KMS-11 (cell line): ENCODE data around the gene OLR1.

ENCODE experiments used
- H2AFZ ChIP-seq: fragments of 200-600 bp; sonication (generic); 2 replicates; pipeline ENCODE4 v1.6.1; 2016; ENCODE audit warnings: antibody characterized with exemption, mixed run types, low read depth
- H3K27ac ChIP-seq: fragments of 200-600 bp; sonication (generic); 2 replicates; pipeline ENCODE4 v1.6.1; 2016; ENCODE audit warnings: mild to moderate bottlenecking, mixed run types
- H3K27me3 ChIP-seq: fragments of 200-600 bp; sonication (generic); 2 replicates; pipeline ENCODE4 v1.6.1; 2017; ENCODE audit warnings: mild to moderate bottlenecking, low read depth, mixed run types, moderate library complexity; ENCODE audit not compliant: insufficient read depth
- H3K36me3 ChIP-seq: fragments of 200-600 bp; sonication (generic); 2 replicates; pipeline ENCODE4 v1.6.1; 2017; ENCODE audit warnings: mild to moderate bottlenecking, mixed run types; ENCODE audit not compliant: insufficient read depth
- H3K4me1 ChIP-seq: fragments of 200-600 bp; sonication (generic); 2 replicates; pipeline ENCODE4 v1.6.1; 2016; ENCODE audit warnings: mild to moderate bottlenecking, low read depth, mixed run types; ENCODE audit not compliant: poor library complexity, severe bottlenecking
- H3K4me2 ChIP-seq: fragments of 200-600 bp; sonication (generic); 2 replicates; pipeline ENCODE4 v1.7.0; 2016; ENCODE audit warnings: mild to moderate bottlenecking, mixed run types
- H3K4me3 ChIP-seq: fragments of 200-600 bp; sonication (generic); IDR thresholded peaks from 2 replicates; pipeline ENCODE4 v1.6.1; 2017; ENCODE audit warnings: low read depth, low read length, mixed read lengths; ENCODE audit not compliant: insufficient read depth
- H3K79me2 ChIP-seq: fragments of 200-600 bp; sonication (generic); 2 replicates; pipeline ENCODE4 v1.6.1; 2016; ENCODE audit warnings: low read depth, mixed run types; ENCODE audit not compliant: insufficient read depth
- H3K9ac ChIP-seq: fragments of 200-600 bp; sonication (generic); 2 replicates; pipeline ENCODE4 v1.6.1; 2016; ENCODE audit warnings: mild to moderate bottlenecking, mixed run types
- H4K20me1 ChIP-seq: fragments of 200-600 bp; sonication (generic); 2 replicates; pipeline ENCODE4 v1.6.1; 2016; ENCODE audit warnings: mild to moderate bottlenecking, mixed run types; ENCODE audit not compliant: insufficient read depth
- CTCF ChIP-seq: fragments of 200-600 bp; sonication (generic); conservative IDR thresholded peaks from 2 replicates; pipeline ENCODE4 v1.6.1; 2017; ENCODE audit warnings: low read depth, mild to moderate bottlenecking, antibody characterized with exemption, low read length, moderate library complexity, mixed read lengths

OLR1 gene

GRCh38 chr12:10167599-10167998, 4.3 kb downstream of the OLR1 start:
- Histone ChIP-seq H3K27ac (no peak overlapping the region), H4K20me1 (no peaks in the 10 kb centered on the region), H3K9ac (no peak overlapping the region), H2AFZ (no peak overlapping the region), H3K27me3 (no peaks in the 10 kb centered on the region), H3K79me2 (no peaks in the 10 kb centered on the region), H3K36me3 (no peaks in the 10 kb centered on the region), H3K4me3 (no peak overlapping the region), H3K4me2 (no peak overlapping the region), H3K4me1 (no peaks in the 10 kb centered on the region)
- no peak for TF ChIP-seq CTCF

GRCh38 chr12:10165421-10165820, 6.5 kb downstream of the OLR1 start:
- H3K9ac ChIP-seq, result no peak overlapping the region
- no peaks in the 10 kb centered on the region for H3K4me1 ChIP-seq
- H3K4me3 ChIP-seq, result no peak overlapping the region
- H3K27ac ChIP-seq, result no peak overlapping the region
- H3K79me2 ChIP-seq, result no peaks in the 10 kb centered on the region
- H4K20me1 ChIP-seq, result no peaks in the 10 kb centered on the region
- H3K27me3 ChIP-seq, result no peaks in the 10 kb centered on the region
- H3K4me2 ChIP-seq, result no peak overlapping the region
- no peak overlapping the region for H2AFZ ChIP-seq
- no peak for TF ChIP-seq CTCF
- no peaks in the 10 kb centered on the region for H3K36me3 ChIP-seq

GRCh38 chr12:10163084-10163483, 8.8 kb downstream of the OLR1 start:
- no peak overlapping the region for H3K9ac ChIP-seq
- no peaks in the 10 kb centered on the region for H3K79me2 ChIP-seq
- no peak overlapping the region for H3K4me2 ChIP-seq
- no peak overlapping the region for H3K4me3 ChIP-seq
- H3K36me3 ChIP-seq, result no peaks in the 10 kb centered on the region
- no peak for TF ChIP-seq CTCF
- H2AFZ ChIP-seq, result no peak overlapping the region
- no peaks in the 10 kb centered on the region for H3K27me3 ChIP-seq
- no peak overlapping the region for H3K27ac ChIP-seq
- H3K4me1 ChIP-seq, result no peaks in the 10 kb centered on the region
- no peaks in the 10 kb centered on the region for H4K20me1 ChIP-seq

GRCh38 chr12:10160617-10161385, 11.1 kb downstream of the OLR1 start:
- H3K4me1 ChIP-seq, result no peaks in the 10 kb centered on the region
- H4K20me1 ChIP-seq, result no peaks in the 10 kb centered on the region
- H3K4me3 ChIP-seq, result no peak overlapping the region
- H3K9ac ChIP-seq, result no peak overlapping the region
- no peak overlapping the region for H3K4me2 ChIP-seq
- no peak overlapping the region for H3K27ac ChIP-seq
- no peaks in the 10 kb centered on the region for H3K79me2 ChIP-seq
- H2AFZ ChIP-seq, result no peak overlapping the region
- no peak for TF ChIP-seq CTCF
- H3K36me3 ChIP-seq, result no peaks in the 10 kb centered on the region
- no peaks in the 10 kb centered on the region for H3K27me3 ChIP-seq
